Endothelial cell of umbilical vein (primary cell): ENCODE measurements around the gene CDR2.

Experiments
- CTCF ChIP-seq, 2 donors: IDR thresholded peaks; 1 replicate in 1 of 2; 2 replicates in 1 of 2; pipeline ENCODE4 v1.5.1; 2011; ENCODE audit warnings: low read length in 2 of 2, mild to moderate bottlenecking in 2 of 2, moderate library complexity in 2 of 2, control low read depth in 1 of 2, inconsistent platforms in 1 of 2, low read depth in 1 of 2; ENCODE audit not compliant: insufficient read depth in 1 of 2; ENCODE audit errors: extremely low read depth in 1 of 2
- EZH2 ChIP-seq: IDR thresholded peaks from 2 replicates; pipeline ENCODE4 v1.6.1; 2012; ENCODE audit warnings: borderline replicate concordance, low read depth, mild to moderate bottlenecking, moderate library complexity, low read length, inconsistent platforms; ENCODE audit not compliant: severe bottlenecking
- FOS ChIP-seq: IDR thresholded peaks from 2 replicates; pipeline ENCODE4 v1.6.1; 2011; ENCODE audit warnings: mild to moderate bottlenecking, low read length, moderate library complexity, borderline replicate concordance; ENCODE audit not compliant: insufficient read depth
- GATA2 ChIP-seq: IDR thresholded peaks from 2 replicates; pipeline ENCODE4 v1.7.0; 2011; ENCODE audit warnings: low read depth, mild to moderate bottlenecking, moderate library complexity, mixed read lengths, low read length; ENCODE audit not compliant: insufficient read length, insufficient read depth
- JUN ChIP-seq: IDR thresholded peaks from 2 replicates; pipeline ENCODE4 v1.6.1; 2011; ENCODE audit warnings: borderline replicate concordance, low read depth; ENCODE audit not compliant: insufficient read length, insufficient read depth
- MYC ChIP-seq: IDR thresholded peaks from one replicate; pipeline ENCODE4 v1.6.1; 2011; ENCODE audit warnings: mild to moderate bottlenecking, low read depth, low read length
- POLR2A ChIP-seq: IDR thresholded peaks from 2 replicates; pipeline ENCODE4 v1.6.1; 2012; ENCODE audit warnings: low read depth, mild to moderate bottlenecking, control low read depth, low read length
- POLR2AphosphoS5 ChIP-seq: IDR thresholded peaks from 2 replicates; pipeline ENCODE4 v1.6.1; 2012; ENCODE audit warnings: low read depth, mild to moderate bottlenecking, control low read depth, low read length, moderate library complexity; ENCODE audit not compliant: insufficient read depth
- TF ChIP-seq, protein P1 (sequence below): IDR thresholded peaks from 2 replicates; pipeline ENCODE4 v1.6.1; 2011; ENCODE audit not compliant: insufficient read depth, insufficient read length

DNA sequence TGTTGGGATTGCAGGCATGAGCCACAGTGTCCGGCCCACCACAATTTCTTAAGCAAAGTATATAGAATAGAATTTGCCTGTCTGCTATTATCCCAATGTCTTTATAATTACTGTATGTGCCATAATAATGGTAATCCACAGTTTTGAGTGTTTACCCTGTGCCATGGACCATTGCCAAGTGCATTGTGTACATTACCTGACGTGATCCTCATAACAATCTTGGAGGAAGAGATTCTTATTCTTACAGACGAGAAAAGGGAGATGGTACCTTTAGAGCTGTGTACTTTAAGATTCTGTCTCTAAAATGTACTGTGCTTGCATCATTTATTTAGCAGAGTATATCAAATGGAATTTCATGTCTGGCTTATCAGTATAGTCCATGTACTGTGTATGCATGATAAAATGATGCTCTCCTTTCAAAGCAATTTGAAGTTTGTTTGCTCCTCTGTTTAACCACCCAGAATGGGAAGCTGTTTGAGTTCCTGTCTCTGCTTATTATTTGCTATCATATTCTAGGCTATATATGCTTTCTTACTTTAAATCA is 13.8 kb upstream of the CDR2 start:
- TF ChIP-seq POLR2A (no peak), MYC (no peak), CTCF (IDR thresholded peaks at IDR 0.05; ENCODE audit: extremely low read depth in 1 of 2, insufficient read depth in 1 of 2, low read depth in 1 of 2, low read length in 2 of 2) (no peak), POLR2AphosphoS5 (no peak), JUN (no peak), EZH2 (no peak), GATA2 (no peak), FOS (no peak)
- TF ChIP-seq, protein P1, sequence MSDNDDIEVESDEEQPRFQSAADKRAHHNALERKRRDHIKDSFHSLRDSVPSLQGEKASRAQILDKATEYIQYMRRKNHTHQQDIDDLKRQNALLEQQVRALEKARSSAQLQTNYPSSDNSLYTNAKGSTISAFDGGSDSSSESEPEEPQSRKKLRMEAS = no peak
